Osteocyte (in vitro differentiated cells): Measurements from ENCODE around the gene SEC14L2. TPM values are rescaled to one million over a fixed set of nuclear protein-coding genes. Genes with fewer than 3 reads are reported as not detected.

Source experiments
- total RNA-seq: library from RNA; stranded (reverse); gene quantifications from 2 replicates; pipeline ENCODE4 v1.2.1, GENCODE V29; 2021

Gene SEC14L2
- total RNA-seq, 1 donor from 2014 or later, result 14.9 TPM

Other genes starting within 250 kb of the SEC14L2 start
- gene LIF, start 150.3 kb upstream of the SEC14L2 start, total RNA-seq, result 13.7 and 15.5 TPM in 2 replicates
- gene OSM, start 130.2 kb upstream of the SEC14L2 start, total RNA-seq, result not detected in 2 replicates
- 11.8 and 12.2 TPM in 2 replicates for gene CASTOR1, start 107.5 kb upstream of the SEC14L2 start, total RNA-seq
- gene TBC1D10A, start 70.1 kb upstream of the SEC14L2 start, total RNA-seq, result 12.6 and 14.1 TPM in 2 replicates
- gene SF3A1, start 40.1 kb upstream of the SEC14L2 start, total RNA-seq, result 170 and 187 TPM in 2 replicates
- 2.9 and 3.7 TPM in 2 replicates for gene CCDC157, start 40.0 kb upstream of the SEC14L2 start, total RNA-seq
- 36.1 and 36.6 TPM in 2 replicates for gene RNF215, start 9.6 kb upstream of the SEC14L2 start, total RNA-seq
- 8.4 and 10.5 TPM in 2 replicates for gene MTFP1, start 28.8 kb downstream of the SEC14L2 start, total RNA-seq
- gene SEC14L3, start 75.0 kb downstream of the SEC14L2 start, total RNA-seq, result not detected in 2 replicates
- gene SEC14L4, start 108.7 kb downstream of the SEC14L2 start, total RNA-seq, result not detected in 2 replicates
- gene SEC14L6, start 149.7 kb downstream of the SEC14L2 start, total RNA-seq, result 0.54 and 0.78 TPM in 2 replicates
- 0.21 and 0.46 TPM in 2 replicates for gene GAL3ST1, start 177.6 kb downstream of the SEC14L2 start, total RNA-seq
- gene PES1, start 194.9 kb downstream of the SEC14L2 start, total RNA-seq, result 71.6 and 73.5 TPM in 2 replicates
- gene TCN2, start 210.2 kb downstream of the SEC14L2 start, total RNA-seq, result 57.7 and 58.1 TPM in 2 replicates
- gene SLC35E4, start 238.8 kb downstream of the SEC14L2 start, total RNA-seq, result 9.4 and 10.2 TPM in 2 replicates